Stimulated activated CD4-positive, alpha-beta T cell treated with anti-CD3 and anti-CD28 coated beads, Interleukin-2, amount 100 ng/mL, for 48 hours (primary cell): ENCODE results near the gene RPL26.
"Not testable (repeated sequence)": the region's sequence is repeated elsewhere in the genome, so short reads cannot be mapped to it uniquely, and the experiment has no call there.

Source experiments
- DNase-seq, 2 donors: peaks; one replicate each; pipeline ENCODE4 v3.0.0-alpha.2; 2020

The RPL26 gene

GRCh38 chr17:8393470-8394231, 10.7 kb upstream of the RPL26 start:
- DNase-seq: no peak

- DNase-seq: no peak
Measured at GRCh38 chr17:8392674-8393469, 9.9 kb upstream of the RPL26 start.

- DNase-seq: no peak
Measured at GRCh38 chr17:8392274-8392673, 9.3 kb upstream of the RPL26 start.

GRCh38 chr17:8391711-8392110, 8.7 kb upstream of the RPL26 start:
- DNase-seq: no peak

- no peak for DNase-seq
Measured at GRCh38 chr17:8387914-8388651, 5.1 kb upstream of the RPL26 start.

- DNase-seq: no peak
Measured at GRCh38 chr17:8386841-8387240, 3.8 kb upstream of the RPL26 start.

GRCh38 chr17:8384801-8385378, 1.9 kb upstream of the RPL26 start:
- DNase-seq: no peak

- no peak for DNase-seq
Measured at GRCh38 chr17:8382880-8383142, 182 bp downstream of the RPL26 start.

- no peak for DNase-seq
Measured at GRCh38 chr17:8382052-8382879, 727 bp downstream of the RPL26 start.

- no peak for DNase-seq
Measured at GRCh38 chr17:8380049-8380448, 2.9 kb downstream of the RPL26 start.

GRCh38 chr17:8378117-8378516, 4.9 kb downstream of the RPL26 start:
- DNase-seq: not testable (repeated sequence)

- no peak for DNase-seq
Measured at GRCh38 chr17:8377422-8377821, 5.6 kb downstream of the RPL26 start.

GRCh38 chr17:8376271-8377067, 6.5 kb downstream of the RPL26 start, which contains the start of gene KRABD2:
KRABD2 (minus strand) TSS chr17:8376704.
- peak; percentile 90 for DNase-seq

- DNase-seq: no peak
Measured at GRCh38 chr17:8375738-8376259, 7.2 kb downstream of the RPL26 start.

GRCh38 chr17:8373856-8374255, 9.1 kb downstream of the RPL26 start:
- DNase-seq: not testable (repeated sequence)

- no peak for DNase-seq
Measured at GRCh38 chr17:8372422-8372821, 10.6 kb downstream of the RPL26 start.

- no peak for DNase-seq
Measured at GRCh38 chr17:8371786-8372185, 11.2 kb downstream of the RPL26 start.

GRCh38 chr17:8369944-8370343, 13.0 kb downstream of the RPL26 start:
- no peak for DNase-seq

GRCh38 chr17:8368193-8368592, 14.8 kb downstream of the RPL26 start:
- no peak for DNase-seq

- DNase-seq: no peak
Measured at GRCh38 chr17:8366231-8366630, 16.8 kb downstream of the RPL26 start.

GRCh38 chr17:8365143-8365542, 17.9 kb downstream of the RPL26 start:
- no peak for DNase-seq
